ENCODE data around the gene SPATA32.
"Not testable (repeated sequence)": the region's sequence is repeated elsewhere in the genome, so short reads cannot be mapped to it uniquely, and the experiment has no call there.

Gene SPATA32

DNA sequence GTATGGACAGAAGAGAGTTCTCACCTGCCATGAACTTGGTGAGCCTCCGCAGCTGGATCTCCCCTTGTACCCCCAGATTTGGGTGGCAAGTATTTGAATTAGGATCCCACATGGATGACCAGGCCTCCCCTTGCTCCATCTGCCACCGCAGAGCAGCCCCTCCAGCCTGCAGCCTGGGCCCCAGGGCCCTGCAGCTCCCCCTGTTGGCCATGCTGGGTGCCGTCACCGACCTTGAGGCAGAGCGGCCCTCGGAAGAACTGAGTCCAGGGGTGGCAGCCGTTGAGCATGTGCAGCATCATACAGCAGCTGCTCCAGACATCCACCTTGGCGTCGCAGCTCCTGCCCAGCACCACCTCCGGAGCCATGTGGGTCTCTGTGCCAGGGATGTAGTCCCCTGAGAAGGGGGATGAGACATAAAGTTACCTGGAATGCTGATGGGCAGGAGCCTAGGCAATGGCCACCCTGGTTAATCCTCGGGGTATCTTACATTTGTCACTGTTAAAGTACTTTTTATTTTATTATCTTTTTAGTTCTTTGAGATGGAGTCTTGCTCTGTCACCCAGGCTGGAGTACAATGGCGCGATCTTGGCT, 9.0 kb upstream of the SPATA32 start:
- no peak for DNase-seq

DNA sequence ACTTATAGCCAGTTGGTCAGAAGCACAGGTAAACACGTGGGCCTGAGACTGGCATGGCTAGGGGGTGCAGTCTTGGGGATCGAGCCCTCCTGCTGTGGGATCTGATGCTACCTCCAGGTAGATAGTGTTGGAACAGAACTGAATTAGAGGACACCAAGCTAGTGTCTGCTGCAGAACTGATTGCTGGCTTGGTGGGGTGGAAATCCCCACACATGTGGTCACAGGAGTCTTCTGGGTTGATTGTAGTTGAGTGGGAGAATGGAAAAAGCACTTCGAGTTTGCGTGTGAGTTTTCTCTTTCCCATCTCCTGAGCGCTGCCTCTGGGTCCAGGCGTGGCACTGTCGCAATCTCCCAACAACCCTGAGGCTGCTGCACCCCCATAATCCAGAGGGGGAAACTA, 8.0 kb upstream of the SPATA32 start:
- DNase-seq: no peak

DNA sequence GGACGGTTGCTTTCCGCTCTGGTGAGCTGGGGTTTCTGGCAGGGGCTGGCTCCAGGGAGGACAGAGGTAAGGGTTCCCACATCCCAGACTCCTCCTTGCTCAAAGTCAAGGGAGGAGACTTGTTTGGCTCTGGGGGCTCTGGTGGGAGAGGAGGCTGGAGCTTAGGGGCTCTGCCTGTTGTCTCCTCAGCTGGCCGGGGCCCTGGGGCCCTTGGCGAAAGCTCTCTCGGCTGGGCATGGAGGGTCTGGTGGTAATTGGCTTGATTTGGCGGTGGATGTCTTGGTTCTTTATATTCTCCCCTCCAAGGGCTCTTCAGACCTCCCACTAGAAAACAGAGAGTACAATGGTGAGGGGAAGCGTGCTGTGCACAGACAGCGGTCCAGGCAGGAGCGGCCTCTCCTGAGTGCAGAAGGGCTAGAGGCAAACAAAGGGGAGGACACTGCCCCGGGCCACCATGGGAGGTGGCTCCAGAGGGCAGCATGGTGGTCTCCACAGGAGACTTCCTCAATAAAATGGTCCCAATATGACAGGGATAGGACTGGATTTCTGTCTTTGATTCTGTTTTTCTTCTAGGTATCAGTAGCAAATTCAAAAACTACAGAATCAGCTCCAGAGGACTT, 5.7 kb upstream of the SPATA32 start:
- no peak for DNase-seq

DNA sequence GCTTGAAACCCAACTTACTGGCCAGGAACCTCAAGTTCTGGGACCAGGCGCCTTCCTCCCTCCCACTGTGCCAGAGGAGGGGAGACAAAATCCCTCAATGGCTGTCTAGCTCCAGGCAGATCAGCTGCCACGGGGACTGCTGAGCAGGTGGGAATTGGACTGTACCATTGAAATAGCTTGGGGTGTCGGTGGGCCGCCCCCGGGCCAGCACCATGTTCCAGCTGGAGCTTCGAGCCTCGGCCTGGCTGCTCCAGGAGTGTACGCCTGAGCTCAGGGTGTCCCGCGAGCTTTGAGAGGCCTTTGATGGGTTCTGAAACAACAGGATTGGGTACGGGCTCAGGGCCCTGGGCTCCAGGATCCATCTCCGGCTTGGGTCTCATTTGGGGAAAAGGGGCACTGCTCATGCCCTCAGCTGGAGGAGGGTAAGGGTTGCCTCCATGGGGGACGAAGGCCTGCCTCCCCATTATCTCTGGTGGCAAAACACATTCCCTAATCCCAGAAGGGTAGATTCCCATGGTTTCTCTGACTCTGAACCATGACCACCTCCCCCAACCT, 4.6 kb upstream of the SPATA32 start:
- no peak for DNase-seq

DNA sequence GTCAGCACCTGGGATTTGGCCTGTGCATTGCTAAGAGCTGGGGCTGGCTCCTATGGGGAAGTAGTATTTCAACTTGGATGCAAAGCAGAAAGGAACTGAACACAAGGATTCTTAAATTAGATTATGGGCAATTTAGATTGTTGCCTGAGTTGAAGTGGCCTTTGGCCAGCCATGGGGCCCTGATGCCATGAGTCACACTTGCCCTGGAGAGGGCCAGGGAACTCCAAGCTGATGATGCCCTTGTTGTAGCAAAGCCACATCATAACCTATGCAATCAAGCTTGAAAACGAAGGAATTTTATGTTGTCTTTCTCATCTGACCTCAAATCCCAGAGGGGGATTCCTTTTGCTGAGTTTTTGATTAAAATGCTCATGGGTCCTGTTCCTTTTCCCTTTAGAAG, 3.9 kb upstream of the SPATA32 start:
- DNase-seq: no peak

DNA sequence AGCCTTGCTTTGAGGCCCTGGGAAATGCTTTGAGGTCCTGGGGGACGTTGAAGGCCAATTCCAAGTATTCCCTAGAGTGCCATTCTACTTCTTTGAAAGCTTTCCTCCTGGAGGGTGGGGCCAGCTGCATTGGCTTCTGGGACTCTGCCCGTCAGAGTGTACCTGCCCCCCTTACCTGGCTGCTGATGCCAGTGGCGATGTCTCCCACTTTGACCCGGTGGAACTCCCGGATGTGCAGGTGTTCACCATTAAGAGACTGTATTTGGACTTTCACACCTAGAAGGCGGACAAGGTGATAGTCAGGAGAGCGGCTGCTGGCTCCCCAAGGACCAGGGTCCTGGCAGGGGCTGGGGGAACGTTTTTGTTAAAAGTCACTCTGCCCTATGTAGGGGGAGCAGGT, 3.1 kb upstream of the SPATA32 start:
- no peak for DNase-seq

DNA sequence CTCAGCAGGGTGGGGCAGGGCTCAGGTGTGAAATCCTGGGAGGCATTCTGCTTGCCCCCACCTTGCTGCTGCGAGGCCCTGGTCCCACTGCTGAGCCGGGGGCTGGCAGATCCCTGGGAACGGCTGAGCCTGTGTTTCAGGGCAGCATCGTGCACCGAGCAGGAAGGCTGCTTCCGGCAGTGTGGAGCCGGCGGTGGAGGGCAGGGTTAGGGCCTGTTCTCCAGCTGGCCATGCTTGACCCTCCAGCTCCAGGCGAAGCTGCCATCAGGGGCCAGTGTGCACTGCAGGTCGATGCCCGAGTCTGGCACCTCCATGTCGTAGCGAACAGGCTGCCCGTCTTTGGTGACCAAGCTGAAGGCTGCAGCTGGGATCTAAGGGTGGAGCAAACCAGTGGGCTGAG, 2.5 kb upstream of the SPATA32 start:
- no peak for DNase-seq

DNA sequence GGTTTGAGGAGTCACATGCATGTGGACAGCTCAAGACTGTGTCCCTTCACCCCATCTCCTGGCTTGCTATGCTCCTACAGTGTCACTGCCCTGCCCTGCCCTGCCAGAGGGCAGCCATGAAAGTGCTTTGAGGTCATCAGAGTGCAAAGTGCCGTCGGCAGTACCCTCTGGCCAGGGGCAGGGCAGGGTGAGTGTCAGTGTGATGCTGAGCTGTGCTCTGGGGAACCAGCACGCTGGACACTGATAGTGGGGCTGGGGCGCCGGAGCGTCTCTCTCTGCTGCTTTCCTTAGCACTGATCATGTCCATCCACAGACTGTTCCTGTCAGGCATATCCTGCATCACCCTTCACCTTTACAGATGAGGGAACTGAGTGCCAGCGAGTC, 1.6 kb upstream of the SPATA32 start:
- no peak for DNase-seq

DNA sequence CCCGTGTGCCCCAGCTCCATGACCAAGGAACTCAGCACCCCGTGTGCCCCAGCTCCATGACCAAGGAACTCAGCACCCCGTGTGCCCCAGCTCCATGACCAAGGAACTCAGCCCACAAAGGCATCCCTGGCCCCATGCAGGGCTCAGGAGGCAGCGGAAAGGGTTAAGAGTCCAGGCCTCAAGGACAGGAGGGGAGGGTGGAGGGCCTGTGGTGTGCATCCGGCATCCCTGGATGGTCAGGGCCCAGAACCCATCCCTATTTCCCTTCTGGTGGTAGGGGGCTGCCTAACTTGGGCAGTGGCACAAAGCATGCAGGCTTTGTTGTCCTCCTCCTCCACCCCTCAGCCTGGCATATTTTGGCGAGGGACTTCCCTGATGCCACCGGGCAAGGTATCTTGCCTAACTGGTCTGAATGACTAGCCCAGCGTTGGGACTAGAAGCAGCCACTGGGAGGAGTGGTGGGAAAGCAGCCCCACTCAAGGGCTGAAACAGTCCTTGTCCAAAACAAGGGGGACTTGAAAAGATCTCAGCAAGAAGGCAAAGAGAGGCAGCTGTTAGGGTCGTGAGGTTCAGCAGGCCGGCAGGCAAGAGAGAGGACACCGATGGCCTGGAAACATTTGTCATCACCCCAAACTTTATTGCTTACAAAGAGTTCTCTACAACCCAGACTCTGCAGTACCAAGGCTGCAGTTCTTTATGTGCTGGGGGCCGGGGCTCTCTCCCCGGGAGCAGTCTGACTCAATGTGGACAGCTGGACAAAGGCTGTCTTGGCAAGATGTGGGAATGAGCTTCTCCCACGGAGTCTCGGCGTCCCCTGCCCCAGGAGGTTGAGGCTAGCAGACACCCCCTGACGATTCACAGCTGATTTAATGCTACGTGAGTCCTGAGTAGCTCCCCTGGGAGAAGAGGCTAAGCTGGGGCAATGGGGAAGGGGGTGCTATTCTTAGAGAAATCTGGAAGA, 902 bp upstream of the SPATA32 start:
- DNase-seq: no peak

DNA sequence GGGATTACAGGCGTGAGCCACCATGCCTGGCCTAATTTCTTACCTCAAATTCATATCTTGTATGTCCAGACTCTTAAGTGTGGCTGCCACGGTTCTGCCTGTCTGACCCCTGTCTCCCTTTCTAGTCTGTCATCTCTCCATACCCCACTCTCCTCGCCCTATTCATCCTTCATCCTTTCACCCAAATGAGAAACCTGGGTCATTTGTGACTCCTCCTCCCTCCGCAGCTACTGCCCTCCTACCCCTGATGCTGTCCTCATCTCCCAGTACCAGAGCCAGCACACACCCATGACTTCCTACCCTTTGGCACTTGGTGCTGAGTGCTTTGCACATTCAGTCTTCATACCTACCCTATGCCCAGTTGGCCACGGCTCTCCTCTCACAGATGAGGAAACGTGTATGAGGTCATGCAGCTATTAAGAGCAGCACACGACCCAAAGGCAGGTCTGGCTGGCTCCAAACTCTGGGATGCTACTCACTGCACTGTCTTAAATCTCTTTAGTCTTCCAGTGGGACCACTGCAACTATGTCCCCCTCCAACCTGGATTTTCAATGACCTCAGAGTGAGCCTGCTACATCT, 1.6 kb downstream of the SPATA32 start:
- DNase-seq: no peak

DNA sequence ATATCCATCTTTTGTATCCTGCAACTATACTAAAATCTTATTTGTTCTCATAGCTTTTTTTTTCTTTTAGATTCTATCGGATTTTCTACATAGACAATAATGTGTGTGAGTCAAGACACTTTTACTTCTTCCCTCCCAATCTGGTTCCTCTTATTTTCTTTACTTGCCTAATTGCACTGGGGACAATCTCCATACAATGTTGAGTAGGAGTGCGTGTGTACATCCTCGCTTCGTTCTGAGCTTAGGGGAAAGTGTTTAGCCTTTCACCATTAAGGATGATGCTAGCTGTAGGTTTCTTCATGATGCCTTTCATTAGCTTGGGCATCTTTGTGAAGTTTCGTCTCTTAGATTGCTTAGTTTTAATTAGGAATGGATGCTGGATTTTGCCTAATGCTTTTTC, 2.9 kb downstream of the SPATA32 start:
- DNase-seq: no peak

DNA sequence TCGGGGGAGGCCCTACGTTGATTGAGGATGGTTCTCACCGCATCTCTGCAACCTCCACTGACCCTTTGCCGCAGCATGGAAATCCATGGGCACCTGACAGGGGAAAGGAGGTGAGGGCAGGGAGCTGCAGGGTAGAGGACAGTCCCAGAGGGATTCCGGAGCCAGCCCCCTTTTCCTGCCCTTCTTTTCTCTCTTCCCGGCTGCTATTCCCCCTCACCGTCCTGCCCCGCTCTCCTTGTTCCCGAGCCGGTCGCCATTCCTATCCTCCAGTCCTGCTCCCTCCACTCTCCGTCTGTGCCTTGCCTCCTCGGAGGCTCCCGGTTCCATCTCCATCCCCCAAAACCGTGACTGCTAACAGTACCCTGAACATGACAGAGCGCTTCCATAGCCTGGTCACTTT, 4.8 kb downstream of the SPATA32 start:
- DNase-seq: no peak

DNA sequence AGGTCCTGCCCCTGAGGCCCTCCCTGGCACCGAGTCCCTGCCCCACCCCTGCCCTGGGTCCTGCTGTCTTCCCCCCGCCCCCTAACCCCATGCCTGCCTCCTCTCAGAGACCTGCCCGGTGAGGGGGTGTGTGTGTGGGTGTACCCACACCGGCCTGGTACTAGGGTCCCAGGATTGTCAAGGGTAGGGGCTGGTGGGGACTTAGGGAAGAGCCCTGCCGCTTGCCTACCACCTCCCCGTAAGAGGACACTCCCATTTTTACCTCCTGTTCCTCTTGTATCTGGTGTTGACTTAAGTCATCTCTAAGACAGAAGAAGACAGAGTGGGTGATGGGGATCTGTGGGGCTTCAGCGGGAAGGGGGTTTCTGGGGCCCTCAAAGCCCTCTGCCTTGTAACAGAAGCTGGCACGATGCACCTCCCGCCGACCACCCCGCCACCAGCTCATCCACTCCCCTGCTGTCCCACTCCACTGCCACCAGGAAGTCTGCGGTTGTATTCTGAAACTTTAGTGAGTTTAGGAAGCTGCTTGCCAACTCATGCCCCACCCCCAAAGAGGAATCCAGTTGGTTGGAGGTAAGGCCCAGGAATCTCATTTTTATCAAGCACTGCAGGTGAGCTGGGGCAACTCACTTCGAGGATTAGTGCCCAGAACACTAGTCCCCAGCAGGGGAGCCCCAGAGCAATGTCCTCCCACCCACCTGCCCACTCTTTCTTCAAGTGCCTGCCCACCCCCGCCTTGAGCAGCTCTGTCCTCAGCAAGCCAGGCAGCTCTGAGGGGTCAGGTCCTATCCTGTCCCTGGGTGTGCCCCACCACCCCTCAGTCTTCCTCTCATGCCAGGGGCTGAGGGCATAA, 5.6 kb downstream of the SPATA32 start:
- DNase-seq: no peak

DNA sequence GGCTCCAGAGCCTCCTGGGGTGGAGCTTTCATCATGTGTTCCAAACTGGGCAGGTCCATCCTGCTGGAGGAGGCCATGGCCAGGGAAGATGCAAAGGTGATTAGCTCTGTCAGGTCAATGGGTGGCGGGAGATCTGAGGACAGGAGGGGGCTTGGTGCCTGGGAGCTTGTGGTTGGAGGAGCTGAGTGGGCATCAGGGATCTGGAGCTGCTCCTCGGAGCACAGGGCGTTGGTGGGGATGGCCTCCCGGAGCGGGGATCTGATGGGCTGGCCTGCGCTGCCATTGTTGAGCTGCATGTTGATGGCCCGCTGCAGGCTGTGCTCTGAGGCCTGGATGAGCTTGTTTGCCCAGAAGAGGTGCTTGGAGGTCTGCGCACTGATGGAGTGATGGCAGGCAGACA, 6.5 kb downstream of the SPATA32 start:
- DNase-seq: no peak

DNA sequence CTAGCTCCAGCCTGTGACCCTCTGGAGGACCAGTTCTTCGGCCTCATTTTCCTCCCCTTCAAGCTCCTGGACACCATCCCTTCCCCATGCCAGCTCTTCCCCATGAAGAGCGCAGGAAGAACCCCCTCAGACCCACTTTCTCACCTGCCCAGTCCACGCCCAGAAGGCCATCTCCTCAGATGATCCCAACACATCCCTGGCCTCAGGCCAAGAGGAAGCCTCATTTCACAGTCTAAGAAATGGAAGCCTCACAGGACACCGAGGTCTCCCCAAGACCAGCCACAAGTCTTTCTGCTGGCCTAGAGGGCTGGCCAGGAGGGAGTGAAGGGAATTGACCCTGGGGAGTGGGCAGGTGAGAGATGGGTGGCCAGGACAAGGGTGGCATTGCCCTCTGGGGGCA, 8.0 kb downstream of the SPATA32 start:
- no peak for DNase-seq

DNA sequence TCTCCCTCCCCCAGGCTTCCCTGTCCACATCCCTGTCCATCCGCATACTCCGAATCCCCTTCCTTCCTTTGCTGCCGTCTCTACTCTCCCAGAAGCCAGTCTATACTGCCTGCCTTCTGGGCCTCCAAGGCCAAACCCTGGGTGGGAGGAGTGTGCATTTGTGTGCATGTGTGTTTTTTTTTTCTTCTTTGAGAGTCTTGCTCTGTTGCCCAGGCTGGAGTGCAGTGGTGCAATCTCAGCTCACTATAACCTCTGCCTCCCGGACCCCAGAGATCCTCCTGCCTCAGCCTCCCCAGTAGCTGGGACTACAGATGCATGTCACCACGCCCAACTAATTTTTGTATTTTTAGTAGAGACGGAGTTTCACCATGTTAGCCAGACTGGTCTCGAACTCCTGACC, 8.7 kb downstream of the SPATA32 start:
- not testable (repeated sequence) for DNase-seq

DNA sequence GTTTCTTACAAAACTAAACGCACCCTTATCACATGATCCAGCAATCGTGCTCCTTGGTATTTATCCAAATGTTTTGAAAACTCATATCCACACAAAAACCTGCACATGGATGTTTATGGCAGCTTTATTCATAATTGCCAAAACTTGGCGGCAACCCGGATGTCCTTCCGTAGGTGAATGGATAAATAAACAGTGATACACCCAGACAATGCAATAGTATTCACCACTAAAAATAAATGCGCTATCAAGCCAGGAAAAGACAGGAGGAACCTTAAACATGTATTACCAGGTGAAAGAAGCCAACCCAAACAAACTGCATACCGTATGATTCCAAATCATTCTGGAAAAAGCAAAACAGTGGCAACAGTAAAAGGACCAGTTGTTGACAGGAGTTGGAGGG, 10.0 kb downstream of the SPATA32 start:
- DNase-seq: no peak

DNA sequence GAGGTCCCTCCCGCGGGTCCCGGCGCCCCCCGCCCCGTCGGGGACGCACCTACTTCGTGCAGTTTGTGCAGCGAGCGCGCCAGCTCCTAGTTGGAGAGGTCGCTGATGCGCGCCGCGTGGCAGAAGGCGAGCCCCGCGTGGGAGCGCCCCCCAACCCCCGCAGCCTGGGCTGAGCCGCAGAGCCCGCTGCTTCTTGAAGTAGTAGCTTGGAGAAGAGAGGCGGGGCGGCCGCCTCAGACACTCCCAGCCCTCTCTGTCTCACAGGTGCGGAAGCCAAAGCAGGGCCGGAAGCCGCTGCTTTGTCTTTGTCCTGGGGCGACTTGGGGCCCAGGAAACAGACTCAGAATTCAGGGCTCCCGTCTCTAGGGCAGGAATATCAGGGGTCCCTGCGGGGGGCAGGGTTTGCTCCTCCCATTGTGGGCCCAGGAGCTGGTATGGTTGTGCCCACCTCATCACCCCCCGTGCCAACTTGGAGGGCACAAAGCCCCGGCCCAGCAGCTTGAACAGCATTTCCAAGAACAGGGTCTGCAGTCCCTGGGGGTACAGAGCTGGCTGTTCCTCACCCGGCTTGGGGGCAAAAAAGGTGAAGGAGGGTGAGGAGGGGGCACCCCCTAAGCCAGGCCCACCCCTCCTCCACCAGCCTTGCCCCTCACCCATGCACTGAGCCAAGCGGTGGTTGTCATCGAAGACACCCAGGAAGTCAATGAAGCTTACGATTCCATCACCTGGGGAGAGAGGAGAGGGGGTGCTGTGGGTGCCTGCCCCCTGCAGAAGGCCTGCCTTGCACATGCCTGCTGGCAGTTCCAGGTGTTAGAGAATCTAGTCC, 13.5 kb downstream of the SPATA32 start:
- peak; percentile 29 for DNase-seq

DNA sequence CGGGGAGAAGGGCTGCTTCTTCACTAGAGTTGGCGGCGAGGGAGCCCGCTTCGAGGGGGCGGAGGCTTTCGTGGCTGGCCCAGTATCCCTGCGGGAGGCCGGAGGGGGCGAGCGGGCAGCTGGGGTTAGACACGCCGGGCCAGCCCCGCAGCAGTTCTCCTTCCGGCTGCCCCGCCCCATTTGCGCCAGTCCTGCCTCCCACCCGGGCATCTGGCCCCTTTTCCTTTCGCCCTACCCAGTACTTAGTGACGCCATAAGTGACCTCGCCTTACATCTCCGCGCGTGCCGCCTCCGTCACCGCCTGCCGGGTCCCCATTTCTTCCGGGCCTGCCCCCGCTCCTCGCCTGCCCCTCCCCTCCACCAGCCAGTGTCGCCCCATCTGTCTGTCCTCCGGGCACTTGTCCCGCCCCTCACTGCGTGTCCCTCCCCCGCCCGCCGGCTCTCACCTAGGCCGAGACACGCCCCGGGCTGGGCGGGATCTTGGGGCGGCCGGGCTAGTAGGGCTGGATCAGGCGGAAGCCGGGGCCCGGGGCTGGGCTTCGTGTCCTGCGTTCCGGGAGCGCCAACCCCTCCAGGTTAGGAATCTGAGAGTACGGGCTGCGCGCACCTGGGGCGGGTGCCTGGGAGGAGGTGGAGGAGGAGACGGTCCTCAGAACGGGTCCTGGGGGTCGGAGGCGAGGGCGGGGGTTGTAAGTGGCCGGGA, 14.3 kb downstream of the SPATA32 start:
- peak; percentile 91 for DNase-seq

DNA sequence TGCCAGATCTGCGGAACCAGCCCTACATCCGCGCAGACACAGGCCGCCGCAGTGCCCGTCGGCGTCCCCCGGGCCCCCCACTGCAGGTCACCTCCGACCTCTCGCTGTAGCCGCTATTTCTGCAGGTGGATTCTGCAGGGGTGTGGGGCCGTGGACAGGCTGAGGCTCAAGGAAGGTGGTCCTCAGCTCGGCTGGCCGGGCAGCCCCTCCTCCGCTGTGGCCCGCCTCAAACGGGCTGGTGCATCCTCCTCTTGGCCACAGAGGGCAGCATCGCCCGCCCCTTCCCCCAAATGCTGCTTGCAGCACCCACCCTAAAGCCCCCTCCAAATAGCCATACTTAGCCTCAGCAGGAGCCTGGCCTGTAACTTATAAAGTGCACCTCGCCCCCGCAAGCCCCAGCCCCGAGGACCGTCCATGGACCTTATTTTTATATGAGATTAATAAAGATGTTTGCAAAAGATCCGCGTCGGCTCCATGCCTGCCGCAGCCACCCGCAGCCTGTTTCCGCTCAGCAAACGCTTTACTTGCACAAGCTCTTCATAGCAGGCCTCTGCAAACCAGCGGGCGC, 14.9 kb downstream of the SPATA32 start:
- DNase-seq: no peak

DNA sequence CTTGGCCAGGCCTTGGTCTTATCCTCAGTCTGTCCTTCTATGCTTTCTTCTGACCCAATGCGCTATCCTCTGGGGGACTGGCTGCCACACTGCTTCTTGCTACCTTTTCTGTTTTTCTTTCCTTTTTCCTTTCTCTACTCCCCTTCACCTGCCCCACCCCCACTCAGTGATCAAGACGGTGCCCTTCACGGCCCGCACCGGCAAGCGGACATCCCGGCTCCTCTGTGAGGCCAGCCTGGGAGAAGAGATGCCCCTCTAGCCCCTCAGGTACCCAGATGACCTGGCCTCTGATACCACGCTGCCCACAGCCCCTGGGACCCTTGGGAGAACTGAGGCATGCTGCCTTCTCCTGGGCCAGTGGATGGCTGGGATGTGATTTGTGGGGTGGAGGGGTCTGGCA, 15.6 kb downstream of the SPATA32 start:
- DNase-seq: no peak

Measured in NCI-H2029 (cell line).